ENCODE results near the gene C7orf57.
"Not testable (repeated sequence)": the region's sequence is repeated elsewhere in the genome, so short reads cannot be mapped to it uniquely, and the experiment has no call there.

C7orf57 gene

GRCh38 chr7:48038815-48039506 is 3.6 kb downstream of the C7orf57 start:
- no peak for DNase-seq

DNA sequence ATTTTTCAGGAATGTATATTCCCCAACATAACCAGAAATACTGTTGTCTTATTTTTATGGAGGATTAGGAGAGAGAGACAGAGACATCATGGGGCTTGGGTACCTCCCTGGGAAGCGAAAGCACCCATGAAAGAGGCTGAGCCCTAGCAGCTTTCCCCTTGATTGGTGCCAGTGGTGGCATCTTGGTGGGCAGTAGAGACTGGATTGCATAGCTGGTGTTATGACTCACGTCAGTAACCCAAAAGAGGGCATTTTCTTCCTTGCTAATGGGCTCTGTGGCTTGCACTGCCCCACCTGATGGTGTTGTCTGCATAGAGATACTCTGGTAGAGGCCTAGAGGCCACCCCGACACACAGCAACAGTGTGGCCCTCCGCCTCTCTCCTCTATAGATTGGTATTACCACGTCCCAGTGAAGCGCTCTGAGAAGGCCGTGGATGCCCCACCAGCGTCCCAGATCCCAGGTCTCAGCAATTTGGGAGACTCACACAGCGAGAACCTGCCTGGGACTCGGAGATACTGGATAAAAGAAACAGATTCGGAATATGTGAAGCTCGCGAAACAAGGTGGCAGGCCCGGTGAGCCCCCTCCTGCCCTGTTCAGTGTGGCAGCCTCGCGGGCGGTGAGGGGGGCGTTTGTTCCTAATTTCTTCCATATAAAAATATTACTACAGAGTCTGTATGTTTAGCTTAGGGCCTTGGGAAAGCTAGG is 5.8 kb downstream of the C7orf57 start:
- no peak for DNase-seq

DNA sequence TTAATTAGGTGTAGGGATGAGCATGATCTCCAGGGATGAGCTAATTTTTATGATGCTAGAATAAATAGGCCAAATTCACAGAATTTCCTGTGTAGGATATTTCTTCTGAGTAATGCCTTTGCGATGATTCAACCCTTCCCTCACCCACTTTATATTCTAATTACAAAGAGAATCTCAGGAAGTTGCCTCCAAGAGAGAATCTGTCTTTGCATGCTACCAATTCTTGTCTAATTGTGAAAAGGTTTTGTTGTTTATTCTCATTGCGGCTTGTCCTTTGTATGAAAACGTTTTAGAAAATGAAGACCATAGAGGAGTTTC is 6.3 kb downstream of the C7orf57 start:
- no peak for DNase-seq

DNA sequence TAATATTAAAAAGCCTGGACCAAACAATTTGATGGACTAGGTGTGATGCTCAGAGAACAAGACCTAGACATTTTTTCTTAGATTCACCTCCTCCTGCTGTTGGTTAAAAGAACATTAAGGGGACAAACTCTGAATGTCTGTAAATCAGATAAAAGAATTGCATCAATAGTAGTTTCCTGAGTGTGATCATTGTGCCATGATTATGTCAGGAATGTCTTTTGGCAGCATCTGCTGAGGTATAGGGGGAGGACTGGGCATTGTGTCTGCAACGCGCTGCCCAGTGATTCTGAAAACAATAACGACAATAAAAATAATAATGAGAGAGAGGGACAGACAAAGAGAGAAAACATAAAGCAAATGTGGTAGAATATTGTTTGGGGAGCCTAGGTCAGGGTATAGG is 6.9 kb downstream of the C7orf57 start:
- DNase-seq, result no peak

- DNase-seq, result no peak
Observed at GRCh38 chr7:48042636-48043035, 7.3 kb downstream of the C7orf57 start.

DNA sequence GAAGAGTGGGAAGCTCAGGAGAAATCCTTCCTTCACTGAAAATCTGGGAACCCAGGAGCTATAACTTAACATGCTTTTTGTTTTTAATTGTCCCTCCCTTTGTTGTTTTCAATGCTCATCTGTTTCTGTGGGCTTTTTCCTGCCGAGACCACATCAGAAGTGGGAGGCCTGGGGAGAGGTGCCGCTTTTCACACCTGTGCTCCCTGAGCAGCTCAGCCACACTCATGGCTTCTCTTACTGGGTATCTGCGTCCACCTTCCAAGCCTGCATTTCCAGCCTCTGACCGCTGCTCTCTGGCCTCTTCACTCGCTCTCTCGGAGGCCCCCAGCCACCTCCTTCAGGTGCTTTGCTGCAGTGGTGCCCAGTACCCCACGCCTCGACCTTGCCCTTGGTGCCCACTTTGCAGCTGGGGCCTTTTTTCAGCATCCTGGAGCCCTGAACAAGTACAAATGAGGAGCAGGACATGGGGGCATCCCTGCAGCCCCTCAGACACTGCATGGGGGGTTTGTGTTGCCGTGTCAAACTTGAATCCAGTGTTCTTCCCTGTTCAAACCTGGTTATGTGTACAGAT is 9.9 kb downstream of the C7orf57 start:
- DNase-seq, result no peak

DNA sequence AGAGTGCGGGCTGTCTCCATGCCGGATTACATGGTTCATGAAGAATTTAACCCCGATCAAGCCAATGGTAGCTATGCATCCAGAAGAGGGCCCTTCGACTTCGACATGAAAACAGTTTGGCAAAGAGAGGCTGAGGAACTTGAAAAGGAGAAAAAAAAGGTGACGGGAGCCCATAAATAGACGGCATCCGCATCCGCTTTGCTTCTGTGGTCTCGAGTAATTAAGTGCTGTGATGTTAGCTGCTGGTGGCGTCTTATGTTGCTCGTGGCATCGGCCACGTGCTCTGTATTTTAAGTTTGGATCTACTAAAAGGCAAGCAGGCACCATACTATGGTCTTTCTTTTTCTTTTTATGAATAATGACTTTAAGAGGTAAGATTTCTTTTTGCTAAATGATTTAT is 11.1 kb downstream of the C7orf57 start:
- no peak for DNase-seq

- no peak for DNase-seq
Observed at GRCh38 chr7:48048113-48048512, 12.8 kb downstream of the C7orf57 start.

GRCh38 chr7:48049850-48050249 is 14.5 kb downstream of the C7orf57 start:
- no peak for DNase-seq

GRCh38 chr7:48052748-48053147 is 17.4 kb downstream of the C7orf57 start:
- DNase-seq, result no peak

GRCh38 chr7:48053736-48054135 is 18.4 kb downstream of the C7orf57 start:
- no peak for DNase-seq

DNA sequence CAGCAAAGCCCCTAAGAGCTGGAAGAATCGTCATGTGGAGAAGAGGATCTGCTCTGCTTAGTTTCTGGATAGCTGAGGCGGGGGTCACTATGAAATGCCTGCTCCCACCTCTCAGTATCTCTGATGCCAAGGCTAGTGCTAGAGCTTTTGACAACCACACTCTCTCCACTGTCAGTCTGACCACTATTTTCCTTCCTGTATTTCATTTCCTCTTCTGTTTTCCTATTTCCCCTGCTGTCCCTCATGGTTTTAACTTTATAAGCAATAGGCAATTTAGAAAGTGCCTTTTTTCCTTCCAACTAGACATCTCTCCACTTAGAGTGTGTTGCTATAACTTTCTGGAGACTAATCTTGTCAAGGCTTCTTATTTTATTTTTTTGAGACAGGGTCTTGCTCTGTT is 23.6 kb downstream of the C7orf57 start:
- DNase-seq, result no peak

GRCh38 chr7:48059706-48060105 is 24.4 kb downstream of the C7orf57 start:
- no peak for DNase-seq

GRCh38 chr7:48063985-48064384 is 28.6 kb downstream of the C7orf57 start:
- DNase-seq, result no peak

DNA sequence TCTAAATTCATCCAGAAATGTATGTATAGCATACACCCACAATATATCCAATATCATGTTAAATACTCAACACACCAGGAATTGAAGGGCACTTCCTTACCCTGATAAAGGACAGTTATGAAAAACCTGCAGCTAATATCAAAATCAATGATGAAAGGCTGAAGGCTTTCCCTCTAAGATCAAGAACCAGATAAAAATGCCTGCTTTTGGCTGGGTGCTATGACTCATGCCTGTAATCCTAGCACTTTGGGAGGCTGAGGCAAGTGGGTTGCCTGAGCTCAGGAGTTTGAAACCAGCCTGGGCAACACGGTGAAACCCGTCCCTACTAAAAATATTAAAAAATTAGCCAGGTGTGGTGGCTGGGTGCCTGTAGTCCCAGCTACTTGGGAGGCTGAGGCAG is 32.1 kb downstream of the C7orf57 start:
- DNase-seq, result no peak

GRCh38 chr7:48074204-48074654 is 38.9 kb downstream of the C7orf57 start:
- DNase-seq, result no peak

DNA sequence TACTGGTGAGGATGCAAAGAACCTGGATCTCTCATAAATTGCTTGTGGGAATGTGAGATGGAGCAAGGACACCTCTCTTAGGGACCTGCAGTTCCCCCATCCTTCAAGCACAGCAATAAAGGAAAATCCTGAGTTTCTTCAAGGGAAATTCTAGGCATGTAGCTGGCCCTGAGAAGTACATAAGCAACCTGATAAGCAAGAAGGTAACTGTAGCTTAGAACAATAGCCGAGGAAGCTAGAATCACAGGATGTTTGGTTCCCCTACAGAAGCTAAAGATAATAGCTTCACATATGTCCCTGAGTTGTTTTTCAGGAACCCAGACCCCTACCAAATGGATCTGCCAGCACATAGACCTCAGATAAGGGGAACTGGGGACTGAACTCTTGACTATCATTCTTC is 42.1 kb downstream of the C7orf57 start:
- DNase-seq, result no peak

- no peak for DNase-seq
Observed at GRCh38 chr7:48078470-48078869, 43.1 kb downstream of the C7orf57 start.

- DNase-seq, result not testable (repeated sequence)
Observed at GRCh38 chr7:48082378-48082777, 47.0 kb downstream of the C7orf57 start.

GRCh38 chr7:48083114-48083830 is 47.9 kb downstream of the C7orf57 start:
- no peak for DNase-seq

DNA sequence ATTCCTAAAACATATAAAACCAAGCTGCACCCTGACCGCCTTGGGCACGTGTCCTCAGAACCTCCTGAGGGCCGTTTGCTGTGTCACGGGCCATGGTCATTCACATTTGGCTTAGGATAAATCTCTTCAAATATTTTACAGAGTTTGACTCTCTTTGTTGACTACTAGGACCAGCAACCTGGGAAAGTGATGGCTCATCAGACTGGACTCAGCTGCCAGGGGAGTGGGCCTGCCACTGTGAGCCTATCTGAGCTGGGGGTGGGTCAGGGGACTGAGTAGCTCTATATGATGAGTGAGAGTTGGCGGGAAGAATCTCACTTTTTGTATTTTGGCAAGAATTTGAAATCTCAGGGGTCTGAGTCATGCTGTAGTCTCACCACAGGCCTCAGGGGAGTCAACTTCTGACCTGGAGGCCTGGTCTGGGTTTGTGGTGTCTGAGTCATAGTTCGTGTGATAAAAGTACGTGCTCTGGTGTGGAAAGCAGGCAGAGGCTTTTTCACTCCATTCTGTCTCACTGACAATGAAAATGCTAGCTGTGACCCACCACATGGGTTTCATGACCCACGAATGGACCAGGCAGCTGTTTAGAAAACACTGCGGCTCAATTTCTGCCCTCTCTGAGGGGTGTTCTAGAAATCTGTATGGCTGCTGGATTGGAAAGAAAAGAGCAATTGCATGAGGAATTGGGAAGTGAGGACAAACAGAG is 49.5 kb downstream of the C7orf57 start:
- no peak for DNase-seq

DNA sequence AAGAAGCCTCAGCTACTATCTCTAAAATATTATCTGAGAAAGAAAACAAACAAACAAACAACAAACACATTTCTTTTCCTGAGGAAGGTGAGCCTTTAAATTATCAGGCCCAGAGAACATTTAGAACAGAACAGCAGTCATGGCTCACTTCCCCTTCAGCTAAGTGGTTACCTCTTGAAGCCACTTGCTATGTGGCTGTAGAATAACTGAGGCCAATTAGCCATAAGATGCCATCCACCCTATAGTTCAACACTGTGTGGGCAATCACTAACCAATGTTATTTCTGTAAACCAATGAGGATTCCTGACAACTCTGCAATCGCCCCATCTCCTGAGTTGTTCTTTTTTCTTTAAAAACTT is 50.1 kb downstream of the C7orf57 start:
- DNase-seq, result no peak

DNA sequence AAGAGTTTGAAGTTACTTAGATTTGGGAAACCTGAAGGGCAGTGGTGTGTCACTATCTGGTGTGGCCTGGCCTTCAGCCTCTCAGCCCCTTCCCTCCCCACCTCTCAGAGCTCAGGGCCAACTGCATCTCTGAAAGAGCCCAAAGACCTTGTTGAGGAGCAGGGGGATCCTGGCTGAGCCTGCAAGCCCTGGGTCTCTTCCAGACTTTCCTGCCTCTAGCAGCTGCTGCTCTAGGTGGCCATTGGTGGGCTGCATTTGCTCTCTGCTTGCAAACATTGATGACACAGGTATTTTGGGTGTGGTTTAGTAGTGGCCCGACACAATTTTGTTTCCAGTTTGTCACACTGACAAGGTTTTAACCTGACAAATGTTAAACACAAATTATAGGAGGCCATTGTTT is 50.6 kb downstream of the C7orf57 start:
- DNase-seq, result no peak

All from NCI-H187 (cell line).